HepG2 (cell line): Measurements from ENCODE around the gene BRMS1. TPM values are rescaled to one million over a fixed set of nuclear protein-coding genes. Genes with fewer than 3 reads are reported as not detected.
A peak's percentile ranks its signal among the peaks of the same experiment; 100 is the strongest.

Source experiments
- BCLAF1 ChIP-seq: fragments of 450-650 bp; IDR thresholded peaks from 2 replicates; pipeline ENCODE4 v1.6.1; 2017; ENCODE audit warnings: mild to moderate bottlenecking
- CCDC6 ChIP-seq: sonication (generic); formaldehyde crosslinking; IDR thresholded peaks from 2 replicates; pipeline ENCODE4 v1.8.1; 2022; ENCODE audit warnings: mild to moderate bottlenecking, missing genetic modification reagents, moderate library complexity
- CREBL2 ChIP-seq: sonication (generic); formaldehyde crosslinking; IDR thresholded peaks from 2 replicates; pipeline ENCODE4 v1.8.1; 2023; ENCODE audit warnings: missing genetic modification reagents, mild to moderate bottlenecking, borderline replicate concordance
- FOXK1 ChIP-seq: sonication (generic); formaldehyde crosslinking; IDR thresholded peaks from 2 replicates; pipeline ENCODE4 v1.4.0; 2020; ENCODE audit warnings: low read depth, missing genetic modification reagents, borderline replicate concordance
- HMGA1 ChIP-seq: sonication (generic); formaldehyde crosslinking; conservative IDR thresholded peaks from 2 replicates; pipeline ENCODE4 v1.4.0; 2020; ENCODE audit warnings: missing genetic modification reagents
- IRF1 ChIP-seq: sonication (generic); formaldehyde crosslinking; IDR thresholded peaks from 2 replicates; pipeline ENCODE4 v1.4.0; 2020; ENCODE audit warnings: low read depth, mild to moderate bottlenecking, missing genetic modification reagents
- MXD1 ChIP-seq: sonication (generic); formaldehyde crosslinking; IDR thresholded peaks from 2 replicates; pipeline ENCODE4 v1.4.0; 2020; ENCODE audit warnings: mild to moderate bottlenecking, missing genetic modification reagents
- NCOA5 ChIP-seq: sonication (generic); formaldehyde crosslinking; IDR thresholded peaks from 2 replicates; pipeline ENCODE4 v1.4.0; 2020; ENCODE audit warnings: missing genetic modification reagents
- THRA ChIP-seq: sonication (generic); formaldehyde crosslinking; IDR thresholded peaks from 2 replicates; pipeline ENCODE4 v1.4.0; 2020; ENCODE audit warnings: missing genetic modification reagents, borderline replicate concordance
- ZBTB33 ChIP-seq: sonication (generic); formaldehyde crosslinking; IDR thresholded peaks from 2 replicates; pipeline ENCODE4 v1.4.0; 2020; ENCODE audit warnings: missing genetic modification reagents
- ZFP41 ChIP-seq: sonication (generic); formaldehyde crosslinking; IDR thresholded peaks from 2 replicates; pipeline ENCODE4 v1.4.0; 2020; ENCODE audit warnings: mild to moderate bottlenecking, missing genetic modification reagents, borderline replicate concordance
- ZNF451 ChIP-seq: sonication (generic); formaldehyde crosslinking; IDR thresholded peaks from 2 replicates; pipeline ENCODE4 v1.5.0; 2020; ENCODE audit warnings: mild to moderate bottlenecking, missing genetic modification reagents
- ZNF577 ChIP-seq: sonication (generic); formaldehyde crosslinking; IDR thresholded peaks from 2 replicates; pipeline ENCODE4 v1.4.0; 2020; ENCODE audit warnings: mild to moderate bottlenecking, low read depth, missing genetic modification reagents, borderline replicate concordance
- ZNF614 ChIP-seq: IDR thresholded peaks from 2 replicates; pipeline ENCODE4 v1.6.1; 2018; ENCODE audit warnings: missing biosample characterization, missing genetic modification reagents, inconsistent platforms, borderline replicate concordance
- ZNF710 ChIP-seq: sonication (generic); formaldehyde crosslinking; IDR thresholded peaks from 2 replicates; pipeline ENCODE4 v1.5.0; 2020; ENCODE audit warnings: mild to moderate bottlenecking, missing genetic modification reagents, borderline replicate concordance
- polyA plus RNA-seq, 8 experiments: library from polyadenylated mRNA; depleted of rRNA in 3 of 8; stranded (reverse) in 7 of 8; unstranded in 1 of 8; fragments of >200 nt; fragmentation: Illumina TruSeq in 4 of 8; extraction: Trizol in 4 of 8; gene quantifications; 2 replicates each; pipeline versions ENCODE4 v1.2.1 to v1.2.3, GENCODE V29; 2011 to 2016; ENCODE audit warnings: low read depth in 4 of 8, missing spikeins in 1 of 8, mixed read lengths in 1 of 8; ENCODE audit not compliant: insufficient read depth in 1 of 8
- total RNA-seq, 5 experiments: library from RNA; depleted of rRNA; stranded (reverse); fragments of >200 nt; fragmentation: Illumina TruSeq; extraction: Trizol; gene quantifications; 2 replicates each; pipeline ENCODE4 v1.2.3, GENCODE V29; 2016; ENCODE audit warnings: low read depth in 1 of 5

BRMS1 gene
- total and polyA plus RNA-seq, 2 of the 13 experiments (the other 11 are each of a cell fraction or from before 2014, with no cell fraction given): 15.8 to 55.7 TPM

GRCh38 chr11:66311965-66312548 lies 32.8 kb downstream of the BRMS1 start (continued):
- TF ChIP-seq CREBL2 (CRISPR knock-in tag) (no peak), ZBTB33 (no peak), HMGA1 (CRISPR knock-in tag) (no peak), NCOA5 (no peak), IRF1 (CRISPR knock-in tag) (no peak), FOXK1 (CRISPR knock-in tag) (0 out of 2 replicates have a peak, but pooled peaks have one; percentile 2), CCDC6 (CRISPR knock-in tag) (peak; percentile 75; the same call in 1 of the 2 replicates), THRA (CRISPR knock-in tag) (no peak), MXD1 (no peak), BCLAF1 (no peak), ZNF614 (CRISPR knock-in tag) (0 out of 2 replicates have a peak, but pooled peaks have one; percentile 15), ZNF710 (CRISPR knock-in tag) (no peak), ZNF577 (no peak), ZNF451 (CRISPR knock-in tag) (no peak; the same call in 1 of the 2 replicates), ZFP41 (CRISPR knock-in tag) (0 out of 2 replicates have a peak, but pooled peaks have one; percentile 75)
